Fibroblast of villous mesenchyme (primary cell): Measurements from ENCODE around the gene RASA2. TPM values are rescaled to one million over a fixed set of nuclear protein-coding genes. Genes with fewer than 3 reads are reported as not detected.

Experiments
- DNase-seq: peaks from one replicate; pipeline ENCODE4 v3.0.0-alpha.2; 2010; ENCODE audit warnings: low read depth
- H3K4me3 ChIP-seq: 2 replicates; pipeline ENCODE4 v1.5.1; 2011; ENCODE audit warnings: low read depth, mild to moderate bottlenecking, low read length
- CTCF ChIP-seq: IDR thresholded peaks from 2 replicates; pipeline ENCODE4 v1.5.1; 2012; ENCODE audit warnings: low read depth, mild to moderate bottlenecking, low read length; ENCODE audit not compliant: insufficient read depth
- total RNA-seq: library from RNA; depleted of rRNA; stranded (reverse); fragments of >200 nt; gene quantifications from 2 replicates; pipeline ENCODE4 v1.2.3, GENCODE V29; 2012

Gene RASA2
- total RNA-seq, 1 donor = 18.1 TPM

DNA sequence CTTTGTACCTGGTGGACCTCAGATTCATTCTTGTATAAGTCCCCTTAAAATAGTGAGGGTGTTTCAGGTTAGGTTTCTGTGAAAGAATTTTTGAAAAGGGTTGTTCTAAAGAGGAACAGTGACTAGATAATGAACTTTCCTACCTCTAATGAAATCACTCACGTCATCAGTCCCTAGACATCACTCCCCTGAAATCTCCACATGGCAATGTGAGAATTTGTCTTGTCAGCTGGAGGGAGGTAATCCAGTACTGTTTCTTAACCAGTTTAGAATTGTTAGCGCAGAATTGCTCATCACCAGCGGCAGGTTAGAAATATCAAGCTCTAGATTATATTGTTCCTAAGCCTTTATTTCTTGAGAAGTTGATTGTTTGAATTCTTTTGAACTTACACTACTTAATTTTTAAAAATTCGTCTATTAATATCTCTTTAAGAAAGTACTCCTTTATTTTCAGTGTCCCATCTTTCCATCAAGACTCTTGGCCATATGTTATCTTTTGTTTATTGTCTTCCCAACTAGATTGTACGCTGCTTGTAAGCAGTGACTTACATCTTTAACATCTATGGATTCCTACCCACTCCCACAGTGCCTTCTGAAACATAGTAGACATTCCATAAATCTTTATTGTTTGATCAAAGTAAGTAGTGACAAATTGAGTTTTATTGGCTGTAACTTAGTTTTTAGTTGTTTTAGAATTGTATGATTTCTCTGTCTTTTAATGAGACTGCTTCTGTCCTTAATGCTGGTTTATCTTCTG is 52.8 kb downstream of the RASA2 start:
- DNase-seq = no peak
- TF ChIP-seq CTCF = no peak
- H3K4me3 ChIP-seq = no peak overlapping the region

- H3K4me3 ChIP-seq = no peak overlapping the region
- TF ChIP-seq CTCF = no peak
- DNase-seq = no peak
Measured at GRCh38 chr3:141540531-141540930, 53.7 kb downstream of the RASA2 start.

DNA sequence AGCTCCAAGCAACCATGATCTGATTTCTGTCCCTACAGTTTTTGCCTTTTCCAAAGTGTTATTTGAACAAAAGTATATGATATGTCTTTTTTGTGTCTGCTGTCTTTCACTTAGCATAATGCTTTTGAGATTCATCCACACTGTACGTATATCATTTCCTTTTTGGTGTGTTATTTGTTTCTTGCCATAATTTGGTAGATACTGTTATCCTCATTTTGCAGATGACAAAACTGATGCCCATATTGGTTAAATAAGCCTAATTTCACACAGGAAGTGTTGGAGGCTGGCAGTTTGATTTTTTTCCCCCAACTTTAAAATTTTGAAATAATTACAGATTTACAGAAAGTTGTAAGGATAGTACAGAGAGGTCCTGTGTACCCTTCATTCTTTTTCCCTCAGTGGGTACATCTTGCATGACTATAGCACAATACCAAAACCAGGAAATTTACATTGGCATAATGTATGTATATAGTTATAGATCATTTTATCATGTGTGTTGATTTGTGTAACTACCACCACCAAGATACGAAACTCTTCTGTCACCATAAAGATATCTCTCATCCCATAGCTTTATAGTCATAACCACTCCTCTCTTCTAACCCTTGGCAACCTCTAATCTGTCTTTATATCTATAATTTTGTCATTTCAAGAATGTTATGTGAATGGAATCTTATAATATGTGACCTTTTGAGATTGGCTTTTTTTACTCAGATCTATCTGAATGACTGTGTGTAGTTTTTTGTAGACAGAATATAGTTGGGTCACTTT is 55.6 kb downstream of the RASA2 start:
- no peak for DNase-seq
- no peak overlapping the region for H3K4me3 ChIP-seq
- TF ChIP-seq CTCF = no peak

DNA sequence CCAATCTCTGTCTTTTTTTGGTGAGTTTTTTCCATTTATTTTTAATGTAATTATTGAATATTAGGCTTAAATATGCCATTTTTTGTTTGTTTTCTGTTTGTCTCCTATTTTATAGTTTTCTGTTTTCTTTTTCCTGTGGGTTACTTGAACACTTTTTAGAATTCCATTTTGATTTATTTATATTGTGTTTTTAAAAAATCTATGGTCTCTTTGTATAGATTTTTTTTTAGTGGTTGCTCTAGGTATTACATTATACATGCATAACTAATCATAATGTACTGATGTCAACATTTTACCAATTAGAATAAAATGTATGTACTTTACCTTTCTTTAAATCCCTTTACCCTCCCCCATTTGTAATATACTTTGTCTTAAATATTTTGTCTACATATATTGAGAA is 56.2 kb downstream of the RASA2 start:
- H3K4me3 ChIP-seq = no peak overlapping the region
- DNase-seq = no peak
- TF ChIP-seq CTCF = no peak

GRCh38 chr3:141544697-141545096 is 57.9 kb downstream of the RASA2 start:
- H3K4me3 ChIP-seq = no peak overlapping the region
- DNase-seq = peak; percentile 77
- no peak for TF ChIP-seq CTCF

GRCh38 chr3:141546081-141546480 is 59.3 kb downstream of the RASA2 start:
- no peak overlapping the region for H3K4me3 ChIP-seq
- no peak for DNase-seq
- no peak for TF ChIP-seq CTCF
